Measurements from ENCODE around the gene GJB4. TPM values are rescaled to one million over a fixed set of nuclear protein-coding genes. Genes with fewer than 3 reads are reported as not detected.

GJB4 gene
- 8.2 and 17.3 TPM in 2 replicates for total RNA-seq

- DNase-seq (ENCODE audit: low read depth) (peak; percentile 64), FAIRE-seq (peak; percentile 28)
- peaks cover 7% of the 10 kb centered on the region for H3K36me3 ChIP-seq (ENCODE audit: control insufficient read depth, insufficient read depth, low read length)
- peak; percentile 12 for TF ChIP-seq CTCF (IDR thresholded peaks at IDR 0.05; ENCODE audit: insufficient read depth, low read length, severe bottlenecking)
- no peaks in the 10 kb centered on the region for H3K27me3 ChIP-seq (ENCODE audit: control insufficient read depth, insufficient read depth, low read length)
- H3K4me3 ChIP-seq (ENCODE audit: low read depth, low read length): no peak within 1 kb of the TSS
These were observed at the start of gene GJB4 for GRCh38 chr1:34759503-34760357. TSS of gene GJB4 (plus strand) at chr1:34759740. CDS start at chr1:34761255, 1,515 bp downstream.

DNA sequence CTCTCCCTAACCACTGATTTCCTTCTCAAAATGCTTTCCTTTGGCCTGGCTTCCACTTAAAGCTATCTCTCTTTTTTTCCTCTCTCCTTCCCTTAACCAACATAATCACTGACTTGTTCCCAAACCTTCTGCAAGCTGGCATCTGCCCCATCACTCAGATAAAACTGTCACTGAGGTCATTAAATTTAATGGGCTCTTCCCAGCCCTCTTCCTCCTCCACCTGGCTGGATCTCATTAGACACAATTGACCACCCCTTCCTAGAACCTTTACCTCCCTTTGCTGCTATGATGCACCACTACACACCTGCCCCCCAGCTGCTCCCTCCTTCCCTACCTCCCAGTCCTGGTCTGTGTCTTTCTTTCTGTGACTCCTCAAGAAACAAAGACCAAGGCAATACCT lies 48.7 kb upstream of the GJB4 start:
- Histone ChIP-seq H3K36me3 (ENCODE audit: control insufficient read depth, insufficient read depth, low read length) (no peaks in the 10 kb centered on the region), H3K27me3 (ENCODE audit: control insufficient read depth, insufficient read depth, low read length) (no peaks in the 10 kb centered on the region), H3K4me3 (ENCODE audit: low read depth, low read length) (no peak overlapping the region)
- TF ChIP-seq CTCF (IDR thresholded peaks at IDR 0.05; ENCODE audit: insufficient read depth, low read length, severe bottlenecking): no peak
- DNase-seq (ENCODE audit: low read depth) (no peak), FAIRE-seq (no peak)

GRCh38 chr1:34711485-34711884 lies 48.1 kb upstream of the GJB4 start:
- H3K36me3 ChIP-seq (ENCODE audit: control insufficient read depth, insufficient read depth, low read length): no peaks in the 10 kb centered on the region
- no peak for FAIRE-seq
- DNase-seq (ENCODE audit: low read depth): peak; percentile 27
- no peak for TF ChIP-seq CTCF (IDR thresholded peaks at IDR 0.05; ENCODE audit: insufficient read depth, low read length, severe bottlenecking)
- H3K27me3 ChIP-seq (ENCODE audit: control insufficient read depth, insufficient read depth, low read length): no peaks in the 10 kb centered on the region
- no peak overlapping the region for H3K4me3 ChIP-seq (ENCODE audit: low read depth, low read length)

DNA sequence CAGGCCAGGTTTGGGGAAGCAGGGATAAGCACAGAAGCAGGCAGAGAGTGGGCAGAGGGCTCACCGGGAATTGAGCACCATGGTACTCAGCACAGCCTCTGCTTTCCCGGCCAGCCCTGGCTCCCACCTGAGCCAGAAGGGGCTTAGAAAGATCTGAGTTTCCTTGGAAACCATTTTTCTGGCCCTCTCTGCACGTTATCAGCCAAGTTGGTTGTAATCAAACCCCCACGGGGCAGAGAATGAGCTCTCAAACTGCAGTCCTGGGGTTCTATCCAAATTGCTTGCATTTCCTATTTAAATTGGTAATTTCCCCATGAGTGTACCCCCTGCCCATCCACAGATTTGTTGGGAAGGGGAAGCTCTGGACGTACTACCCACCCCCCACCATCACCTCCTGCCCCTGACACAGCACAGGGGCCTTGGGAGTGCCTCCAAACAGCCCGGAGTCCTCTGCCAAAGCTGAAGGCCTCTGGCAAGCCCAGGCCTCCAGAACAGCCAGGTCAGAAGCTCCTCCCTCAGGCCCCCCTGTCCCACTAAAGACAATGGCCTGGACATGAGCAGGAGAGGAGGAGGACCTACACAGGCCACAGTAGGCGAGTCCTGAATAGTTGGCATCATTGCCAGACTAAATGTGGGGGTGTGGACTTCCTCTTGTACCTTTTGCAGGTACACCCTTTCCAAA lies 47.4 kb upstream of the GJB4 start:
- FAIRE-seq (no peak), DNase-seq (ENCODE audit: low read depth) (no peak)
- Histone ChIP-seq H3K4me3 (ENCODE audit: low read depth, low read length) (no peak overlapping the region), H3K36me3 (ENCODE audit: control insufficient read depth, insufficient read depth, low read length) (no peaks in the 10 kb centered on the region), H3K27me3 (ENCODE audit: control insufficient read depth, insufficient read depth, low read length) (no peaks in the 10 kb centered on the region)
- no peak for TF ChIP-seq CTCF (IDR thresholded peaks at IDR 0.05; ENCODE audit: insufficient read depth, low read length, severe bottlenecking)

DNA sequence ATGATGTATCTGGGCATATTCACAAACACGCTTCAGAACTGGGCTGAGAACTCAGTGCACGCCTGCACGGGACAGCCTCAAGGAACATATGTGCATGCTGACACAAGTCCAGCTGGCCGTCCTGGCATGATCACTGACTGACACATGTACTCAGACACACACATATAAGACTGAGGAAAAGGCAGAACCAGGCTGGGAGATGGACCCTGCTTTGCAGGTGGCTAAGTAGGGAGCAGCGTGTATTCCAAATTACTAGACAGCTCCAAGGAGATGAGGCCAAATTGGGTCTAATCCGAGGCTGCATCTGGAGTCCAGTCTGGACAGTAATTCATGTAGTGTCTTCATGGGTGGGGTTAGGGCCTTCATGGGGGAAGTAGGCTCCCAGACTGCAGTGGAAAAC lies 46.1 kb upstream of the GJB4 start:
- no peak for DNase-seq (ENCODE audit: low read depth)
- FAIRE-seq: peak; percentile 50
- Histone ChIP-seq H3K27me3 (ENCODE audit: control insufficient read depth, insufficient read depth, low read length) (peaks cover 1% of the 10 kb centered on the region), H3K4me3 (ENCODE audit: low read depth, low read length) (no peak overlapping the region), H3K36me3 (ENCODE audit: control insufficient read depth, insufficient read depth, low read length) (no peaks in the 10 kb centered on the region)
- no peak for TF ChIP-seq CTCF (IDR thresholded peaks at IDR 0.05; ENCODE audit: insufficient read depth, low read length, severe bottlenecking)
